Posterior cingulate gyrus (tissue), 11 donors: ENCODE data around the gene HDAC9.

Source experiments
- DNase-seq, 10 donors: peaks; one replicate each; pipeline versions ENCODE4 v3.0.0 to v3.0.0-alpha.2; 2020 to 2021; ENCODE audit warnings: mixed read lengths in 3 of 10
- intact Hi-C: fragments of 100-400 bp; cut with DNase I; formaldehyde crosslinking; loops from one replicate; pipeline ENCODE4 v1.15.1; 2023

The HDAC9 gene

DNA sequence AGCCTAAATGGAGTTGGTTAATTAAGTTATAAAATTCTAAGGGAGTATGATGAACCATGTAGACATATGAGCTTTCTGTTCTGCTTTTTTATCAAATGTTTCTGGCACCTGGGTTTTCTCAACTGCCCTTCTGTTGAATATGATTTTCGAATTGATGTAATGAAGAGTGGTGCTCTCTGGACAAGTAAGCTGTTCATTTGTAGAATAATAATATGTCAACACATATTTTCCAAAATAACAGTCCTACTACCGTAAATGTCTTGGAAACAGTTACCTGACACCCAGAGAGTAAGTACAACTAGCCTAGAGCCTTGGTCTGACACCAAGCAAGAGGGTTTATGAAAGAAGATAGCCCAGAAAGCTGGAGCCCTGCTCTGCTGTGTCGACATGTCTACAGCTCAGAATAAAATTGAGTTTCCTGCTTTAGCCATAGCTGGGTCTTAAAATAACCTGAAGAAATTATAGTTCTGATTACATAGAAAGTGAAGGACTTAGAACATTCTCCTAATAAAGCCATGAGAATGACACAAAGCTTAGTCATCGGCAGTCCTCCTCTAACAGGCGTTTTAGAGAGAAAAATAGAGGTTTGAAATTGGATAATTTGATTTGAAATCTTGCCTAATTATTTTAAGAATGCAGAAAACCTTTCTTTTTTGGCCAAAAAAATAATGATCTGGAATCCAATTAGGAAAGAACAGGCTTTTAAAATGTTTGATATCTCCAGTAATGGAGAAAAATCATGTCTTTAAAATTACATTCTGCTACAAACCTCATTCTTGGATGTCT, 25.1 kb downstream of the HDAC9 start:
- no peak for DNase-seq
- intact Hi-C loops, result no loop called here

DNA sequence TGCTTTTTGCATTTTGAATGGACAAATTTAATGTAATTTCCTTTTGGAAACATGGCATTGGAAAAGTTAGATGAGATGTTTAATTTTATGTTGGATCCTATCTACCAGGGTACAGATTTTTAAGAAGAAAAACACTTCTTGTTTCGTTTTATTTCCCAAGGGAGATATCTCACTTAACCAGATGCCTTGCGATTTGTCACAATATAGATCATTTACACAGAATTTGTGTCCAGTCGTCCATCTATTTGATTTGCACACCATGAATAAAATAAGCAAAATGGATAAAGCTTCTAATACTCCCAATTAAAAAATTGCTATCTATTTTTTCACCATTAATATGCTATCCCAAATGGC, 25.7 kb downstream of the HDAC9 start:
- intact Hi-C loops, result no loop called here
- DNase-seq, result no peak

DNA sequence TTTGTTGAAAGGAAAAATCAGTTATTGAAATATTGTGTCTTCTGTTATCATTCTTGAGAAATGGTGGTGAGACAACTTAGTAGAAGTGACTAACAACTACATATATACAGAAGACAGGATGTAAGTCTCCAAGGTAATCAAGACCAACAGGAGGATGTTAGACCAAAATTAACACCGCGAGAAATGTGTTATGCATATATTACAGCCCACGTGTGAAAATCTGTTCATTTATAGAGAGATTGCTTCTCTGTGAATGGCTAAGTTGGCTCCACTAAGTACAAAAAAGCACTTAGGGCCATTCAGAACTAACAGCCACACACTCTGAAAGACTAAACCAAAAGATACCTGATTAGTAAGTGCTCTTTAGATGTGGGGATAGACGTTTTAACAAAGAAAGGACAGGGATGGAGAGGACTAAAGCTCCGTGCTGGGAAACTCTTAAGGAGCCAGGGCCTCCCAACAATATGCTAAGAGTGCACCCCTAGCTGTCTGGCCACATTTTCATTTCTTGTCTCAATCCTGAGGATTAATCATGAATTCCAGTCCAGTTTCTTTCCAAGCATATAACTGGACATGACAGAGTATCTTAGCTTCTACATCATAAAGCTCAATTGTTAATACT, 26.5 kb downstream of the HDAC9 start:
- DNase-seq, result peak in 1 of 10 donors; percentile 24
- intact Hi-C loops, result no loop called here

DNA sequence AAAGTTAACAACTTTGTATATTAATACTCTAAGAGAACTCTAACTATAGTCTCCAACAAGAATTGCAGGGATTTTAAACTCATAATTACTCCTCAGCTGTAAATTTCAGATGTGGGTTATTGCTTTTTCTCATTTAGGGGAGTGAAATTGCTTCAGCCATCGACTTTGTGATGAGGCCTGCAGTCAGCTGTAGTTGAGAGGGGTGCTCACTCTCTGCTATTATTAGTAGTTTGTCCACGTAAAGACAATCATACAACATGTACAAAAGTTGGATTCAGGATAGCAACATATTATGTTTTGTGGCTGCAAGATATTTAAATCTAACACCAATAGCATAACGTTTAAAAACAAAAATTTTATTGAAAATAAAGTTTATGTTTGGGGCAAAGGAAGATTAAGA, 28.7 kb downstream of the HDAC9 start:
- intact Hi-C loops, result no loop called here

DNA sequence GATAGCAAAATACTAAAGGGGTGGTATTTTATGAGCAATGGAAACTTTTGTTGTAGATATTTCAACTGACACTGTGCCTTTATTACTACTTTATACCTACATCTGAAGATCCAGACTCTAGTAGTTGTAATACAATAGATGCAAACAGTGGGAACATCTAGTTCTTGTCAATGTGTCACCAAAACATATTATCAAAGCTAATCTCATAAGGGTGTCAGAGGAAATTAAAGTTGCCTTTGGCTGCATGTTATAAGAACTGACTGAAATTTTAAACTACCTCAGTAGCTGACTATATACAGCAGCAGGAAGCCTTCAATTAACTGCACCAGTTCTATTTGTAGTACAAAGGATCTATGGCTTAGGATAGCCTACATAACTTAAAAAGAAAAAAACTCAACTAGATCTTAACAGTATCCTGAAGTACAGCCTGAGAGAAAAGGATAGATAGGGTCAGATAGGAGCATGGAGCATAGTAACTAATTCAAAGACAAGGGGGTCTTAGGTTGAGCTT, 30.9 kb downstream of the HDAC9 start:
- intact Hi-C loops, result no loop called here
- no peak for DNase-seq

More for the DNA sequence above, 28.7 kb downstream of the HDAC9 start:
- DNase-seq, result no peak

DNA sequence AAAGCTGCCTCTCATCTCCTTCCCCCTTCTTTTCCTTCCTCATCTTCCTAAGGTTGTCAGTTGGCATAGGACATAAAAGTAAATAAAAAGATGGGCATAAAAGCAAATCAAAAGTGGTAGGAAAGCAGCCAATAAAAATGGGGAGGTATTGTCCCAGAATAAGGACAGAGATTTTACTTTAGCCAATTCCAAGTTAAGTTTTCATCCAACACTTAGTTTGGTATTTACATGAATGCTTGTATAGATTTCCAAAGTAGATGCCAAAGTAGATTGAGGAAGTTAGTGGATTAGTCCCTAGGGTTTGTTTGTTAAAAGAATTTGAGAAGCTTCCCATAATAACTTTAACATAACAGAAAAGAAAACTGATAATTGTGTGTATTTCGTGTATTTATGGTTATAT, 33.7 kb downstream of the HDAC9 start:
- no peak for DNase-seq
- intact Hi-C loops, result no loop called here

DNA sequence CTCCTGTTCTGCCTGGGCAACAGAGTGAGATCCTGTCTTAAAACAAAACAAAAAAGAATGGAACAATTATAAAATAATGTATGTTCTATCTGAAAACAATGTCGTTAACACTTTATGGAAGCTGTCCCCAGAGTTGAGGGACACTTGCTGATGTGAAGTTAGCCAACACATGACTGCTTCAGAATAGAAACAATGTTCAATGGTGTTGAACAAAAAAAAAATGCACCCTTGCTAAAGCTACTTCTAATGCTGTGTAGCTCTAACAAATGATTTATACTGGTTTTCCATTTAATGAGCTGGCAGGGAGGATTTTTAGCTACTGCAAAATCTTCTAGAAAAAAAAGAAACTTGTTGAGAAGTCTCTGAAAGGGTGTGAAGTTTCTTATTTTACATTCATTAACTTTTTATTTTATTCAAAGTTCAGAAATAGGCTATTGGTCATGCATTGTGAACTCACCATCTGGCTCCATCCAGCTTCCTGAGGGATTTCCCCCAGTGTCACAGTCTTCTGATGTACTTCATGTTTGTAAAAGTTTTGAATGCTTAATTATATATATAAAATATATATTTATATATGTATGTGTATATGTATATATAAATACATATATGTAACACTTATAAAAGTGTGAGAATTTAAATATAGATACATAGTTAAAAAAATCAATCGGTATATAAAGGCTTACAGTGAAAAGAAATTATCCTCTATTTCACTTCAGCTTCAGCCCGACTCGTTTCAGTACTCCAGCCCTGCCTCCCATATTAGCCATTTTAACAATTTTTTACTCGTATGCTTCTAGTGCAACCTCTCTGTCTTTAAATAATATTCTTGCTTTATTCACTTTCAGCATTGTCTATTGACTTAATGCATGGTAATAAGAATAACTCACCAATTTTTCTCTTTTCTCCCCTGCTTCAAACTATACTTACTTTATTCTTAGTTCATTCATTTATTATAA, 35.0 kb downstream of the HDAC9 start:
- intact Hi-C loops, result no loop called here
- DNase-seq, result no peak

DNA sequence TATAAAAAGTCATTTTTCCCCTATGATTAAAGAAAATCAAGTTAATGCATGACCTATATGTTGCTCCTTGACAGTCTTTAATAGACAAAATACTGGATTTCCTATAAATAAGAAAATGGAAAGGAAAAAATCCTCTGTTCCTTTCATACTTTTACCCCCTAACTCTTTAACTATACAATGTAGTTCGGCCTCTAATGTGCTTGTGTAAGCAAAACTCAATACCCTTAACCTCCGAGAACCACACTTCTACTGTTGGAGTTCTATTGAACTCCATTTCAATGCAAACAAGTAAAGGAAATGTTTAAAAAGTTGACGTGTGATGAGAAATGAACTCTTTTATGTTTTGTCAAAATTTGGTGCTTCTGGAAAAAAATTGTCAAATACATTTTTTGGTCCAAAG, 36.0 kb downstream of the HDAC9 start:
- DNase-seq, result no peak
- intact Hi-C loops, result no loop called here

DNA sequence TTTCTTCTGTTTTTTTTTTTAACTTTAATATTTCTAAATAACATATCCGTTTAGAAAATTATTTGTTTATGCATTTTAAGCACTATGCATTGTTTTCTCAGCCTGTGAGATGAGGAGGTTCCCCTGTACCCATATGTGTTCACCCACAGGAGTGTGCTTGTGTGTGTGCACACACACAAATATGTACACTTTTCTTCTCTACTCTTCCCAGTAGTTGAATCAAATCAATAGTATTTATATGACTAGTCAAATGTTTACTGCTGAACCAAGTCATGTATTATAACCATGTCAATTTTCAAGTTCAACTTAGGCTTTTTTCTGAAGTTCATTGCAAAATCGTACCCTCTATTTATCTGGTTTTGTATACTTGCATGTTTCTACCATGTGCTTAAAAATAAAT, 37.3 kb downstream of the HDAC9 start:
- intact Hi-C loops, result no loop called here
- no peak for DNase-seq

DNA sequence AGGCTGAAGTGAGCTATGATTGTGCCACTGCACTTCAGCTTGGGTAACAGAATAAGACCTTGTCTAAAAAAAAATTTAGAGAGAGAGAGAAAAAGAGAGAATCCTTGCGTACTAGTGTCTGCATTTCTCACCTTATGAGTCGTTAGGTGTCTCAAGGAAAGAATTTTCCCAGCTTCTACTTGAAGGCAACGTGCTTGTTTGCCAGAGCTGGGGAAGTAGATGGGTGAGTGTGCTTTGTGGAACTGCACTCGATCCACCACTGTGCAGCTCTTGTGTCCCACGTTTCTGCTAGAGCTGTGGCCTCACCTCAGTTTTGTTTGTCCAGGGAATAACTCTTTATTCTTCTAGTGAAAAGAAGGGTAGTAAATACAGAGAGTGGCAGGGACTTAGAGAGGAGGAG, 38.9 kb downstream of the HDAC9 start:
- no peak for DNase-seq
- intact Hi-C loops, result no loop called here

DNA sequence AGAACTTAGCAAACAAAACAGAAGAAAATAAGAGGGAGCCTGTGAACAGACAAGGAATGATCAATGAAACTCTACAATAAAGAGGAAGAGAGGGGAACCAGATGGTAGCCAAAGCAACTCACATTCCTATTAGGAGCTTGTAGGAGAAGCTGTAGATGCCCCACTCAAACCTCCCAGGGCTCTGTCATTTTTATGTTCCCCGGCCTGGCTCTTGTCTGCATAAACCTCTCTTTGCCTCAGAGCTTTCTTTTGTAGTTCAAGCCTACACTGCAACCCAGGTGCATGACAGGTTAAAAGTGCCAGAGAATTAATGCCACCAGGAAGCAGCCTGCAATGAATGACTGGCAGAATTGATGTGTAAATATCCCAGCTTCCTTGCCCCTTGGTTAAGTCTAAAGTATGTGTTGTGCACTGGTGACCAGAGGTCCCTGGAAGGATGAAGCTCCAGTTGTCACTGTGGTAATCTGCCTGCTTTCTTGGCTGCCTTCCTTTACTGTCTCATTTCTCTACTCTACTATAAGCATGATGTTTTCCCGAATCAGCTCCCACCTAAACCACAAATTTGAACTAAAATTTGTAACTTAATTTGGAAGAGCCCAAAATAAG, 40.4 kb downstream of the HDAC9 start:
- intact Hi-C loops, result no loop called here
- DNase-seq, result no peak

DNA sequence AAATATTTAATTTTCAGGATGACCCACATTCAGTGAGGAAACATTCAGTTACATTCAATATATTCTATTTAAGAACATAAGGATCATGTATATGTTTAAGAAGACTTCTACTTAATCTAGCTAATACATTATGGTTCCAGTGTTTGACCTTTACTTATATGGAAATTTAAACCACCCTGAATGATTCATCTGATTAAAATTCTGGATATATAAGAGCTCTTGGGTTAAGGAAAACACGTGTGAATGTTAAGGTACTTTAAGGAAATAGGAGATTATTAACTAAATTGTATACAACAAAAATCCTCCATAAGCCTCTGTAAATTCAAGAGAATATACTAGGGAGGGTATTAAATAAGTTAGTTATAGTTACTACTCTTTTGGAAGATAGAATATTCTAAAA, 40.9 kb downstream of the HDAC9 start:
- no peak for DNase-seq
- intact Hi-C loops, result no loop called here

DNA sequence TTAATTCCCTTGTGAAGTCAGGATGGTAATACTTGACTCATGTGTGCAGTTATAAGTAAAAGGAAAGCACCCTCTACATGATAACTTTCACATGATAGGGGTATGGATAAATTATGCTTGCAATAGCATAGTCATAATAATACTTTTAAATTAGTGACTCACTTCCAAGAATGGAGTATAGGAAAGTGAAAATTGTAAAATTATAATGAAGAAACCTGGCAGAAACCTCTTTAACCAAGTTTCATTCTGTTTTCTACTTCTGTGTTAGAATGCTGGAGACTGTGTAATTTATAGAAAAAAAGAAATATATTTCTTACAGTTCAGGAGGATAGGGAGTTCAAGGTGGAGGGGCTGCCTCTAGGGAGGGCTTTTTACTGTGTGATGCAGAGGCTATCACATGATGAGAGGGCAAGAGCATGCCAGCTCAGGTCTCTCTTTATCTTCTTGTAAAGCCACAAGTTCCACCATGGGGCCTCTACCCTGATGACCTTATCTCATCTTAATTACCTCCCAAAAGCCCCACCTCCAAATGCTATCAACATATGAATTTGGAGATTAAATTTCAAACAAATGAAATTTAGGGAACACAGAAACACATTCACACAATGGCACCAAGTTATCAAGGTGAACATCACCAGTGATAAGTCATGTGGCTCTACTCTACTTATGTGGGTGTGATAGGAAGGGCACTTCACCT, 43.2 kb downstream of the HDAC9 start:
- no peak for DNase-seq
- intact Hi-C loops, result no loop called here

DNA sequence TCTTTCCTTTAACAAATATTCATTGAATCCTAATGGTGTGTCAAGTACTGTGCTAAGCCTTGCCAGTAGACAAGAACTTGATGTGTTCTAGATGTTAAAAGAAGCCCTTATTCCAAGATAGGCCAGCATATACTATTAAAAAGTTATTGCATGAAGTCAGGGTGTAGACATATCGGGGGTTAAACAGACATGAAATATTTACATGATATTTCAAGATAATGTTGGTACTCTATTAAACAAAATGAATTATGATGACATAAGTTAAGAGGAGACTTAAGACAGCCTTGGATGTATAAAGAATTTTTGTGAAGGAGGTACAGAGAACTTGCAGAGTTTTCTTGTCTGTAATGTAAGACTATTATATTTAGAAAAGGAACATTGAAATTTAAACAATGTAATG, 44.8 kb downstream of the HDAC9 start:
- DNase-seq, result no peak
- intact Hi-C loops, result no loop called here

DNA sequence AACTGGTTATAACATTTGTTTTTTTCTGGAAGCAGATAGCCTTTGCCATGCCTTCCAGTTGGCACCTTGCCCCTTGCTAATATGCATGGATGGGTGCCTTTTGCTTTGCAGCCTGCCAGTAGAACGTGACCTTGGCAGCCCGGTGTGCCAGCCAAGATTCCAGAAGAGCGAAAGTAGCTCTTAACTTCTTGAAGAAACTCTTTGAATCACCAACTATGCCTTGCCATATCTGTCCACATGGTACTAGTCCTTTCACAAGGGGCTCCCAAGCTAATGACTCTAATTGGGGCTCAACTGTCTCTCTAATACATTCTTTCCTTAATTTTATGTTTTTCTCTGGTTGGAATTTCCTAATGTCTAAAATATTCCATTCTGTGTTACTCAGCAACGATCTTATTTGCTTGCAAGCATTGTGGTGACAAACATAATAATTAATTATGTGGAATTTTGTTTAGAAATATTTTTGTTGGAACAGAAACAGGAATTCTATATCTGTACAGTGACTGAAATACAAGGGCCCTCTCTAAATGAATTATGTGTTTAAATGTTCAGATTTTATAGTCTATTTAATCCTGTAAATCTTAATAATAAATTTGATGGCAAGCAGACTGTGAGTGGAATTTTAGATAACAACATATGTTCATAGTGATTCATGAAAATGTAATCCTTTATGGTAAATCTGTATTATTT, 45.8 kb downstream of the HDAC9 start:
- peak in 4 of 10 donors; percentile 14 to 77 (median 32) for DNase-seq
- intact Hi-C loops, result no loop called here

DNA sequence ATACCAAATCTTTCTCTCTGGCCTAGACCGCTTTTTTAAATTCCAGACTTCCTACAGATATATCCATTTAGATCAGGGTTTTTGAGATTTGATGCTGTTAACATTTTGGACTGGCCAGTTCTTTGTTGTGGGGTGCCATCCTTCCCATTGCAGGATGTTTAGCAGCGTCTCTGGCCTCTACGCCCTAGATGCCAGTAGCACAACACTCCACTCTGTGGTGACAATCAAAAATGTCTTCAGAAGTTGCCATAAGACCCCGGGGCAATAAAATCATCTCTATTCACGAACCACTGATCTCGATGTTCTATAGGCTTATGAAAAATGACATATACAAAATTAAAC, 46.3 kb downstream of the HDAC9 start:
- peak in 1 of 10 donors; percentile 15 for DNase-seq
- intact Hi-C loops, result no loop called here

DNA sequence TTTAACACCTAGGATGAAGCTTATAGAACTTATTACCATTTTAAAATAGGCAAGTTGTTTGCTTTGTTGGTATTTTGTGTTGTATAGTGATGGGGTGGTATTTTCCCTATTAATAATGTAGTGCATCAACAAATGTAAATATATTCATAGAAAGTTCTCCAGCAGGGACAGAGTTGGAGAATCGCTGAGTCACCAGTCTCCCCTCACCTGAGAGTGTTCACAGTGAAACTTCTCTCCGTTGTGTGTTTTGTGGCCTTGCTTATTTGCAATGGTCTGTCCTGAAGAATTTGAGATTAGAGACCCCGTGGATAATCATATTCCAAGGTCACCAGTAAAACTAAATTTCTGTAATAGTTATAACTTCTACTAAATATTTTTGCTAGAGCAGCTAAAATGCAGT, 51.0 kb downstream of the HDAC9 start:
- no peak for DNase-seq
- intact Hi-C loops, result no loop called here

DNA sequence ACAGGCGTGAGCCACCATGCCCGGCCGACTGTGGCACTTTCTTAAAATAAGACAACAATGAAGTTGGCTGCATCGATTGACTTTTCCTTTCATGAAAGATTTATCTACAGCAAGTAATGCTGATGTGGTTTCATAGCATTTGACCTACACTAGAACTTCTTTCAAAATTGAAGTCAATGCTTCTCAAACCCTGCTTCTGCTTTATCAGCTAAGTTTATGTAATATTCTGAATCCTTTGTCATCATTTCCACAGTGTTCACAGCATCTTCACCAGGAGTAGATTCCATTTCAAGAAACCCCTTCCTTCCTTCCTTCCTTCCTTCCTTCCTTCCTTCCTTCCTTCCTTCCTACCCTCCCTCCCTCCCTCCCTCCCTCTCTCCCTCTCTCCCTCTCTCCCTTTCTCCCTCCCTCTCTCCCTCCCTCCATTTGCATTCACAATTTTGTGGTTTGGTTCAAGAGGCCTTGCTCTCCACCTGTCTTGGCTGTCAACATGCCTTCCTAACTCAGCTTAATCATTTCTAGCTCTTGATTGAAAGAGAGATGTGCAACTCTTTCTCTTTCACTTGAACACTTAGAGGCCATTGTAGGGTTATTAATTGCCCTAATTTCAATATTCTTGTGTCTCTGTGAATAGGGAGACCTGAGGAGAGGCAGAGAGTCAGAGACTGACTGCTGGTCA, 52.1 kb downstream of the HDAC9 start:
- no peak for DNase-seq
- intact Hi-C loops, result no loop called here

DNA sequence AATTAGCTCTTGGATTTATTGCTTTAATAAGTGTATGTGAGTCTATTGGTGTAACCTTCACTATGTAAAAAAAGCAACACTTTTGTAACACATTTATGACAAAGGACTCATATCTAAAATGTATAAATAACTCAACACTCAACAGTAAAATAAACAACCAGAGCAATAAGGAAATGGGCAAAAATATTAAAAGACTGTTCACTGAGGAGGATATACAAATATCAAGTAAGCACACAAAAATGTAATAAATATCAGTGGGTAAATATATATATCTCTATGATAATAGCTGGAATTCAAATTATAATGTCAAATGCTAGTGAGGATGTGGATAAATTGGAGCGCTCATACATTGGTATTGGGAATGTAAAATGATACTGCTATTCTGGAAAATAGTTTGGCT, 53.0 kb downstream of the HDAC9 start:
- no peak for DNase-seq
- intact Hi-C loops, result no loop called here
